Jurkat, Clone E6-1 (cell line): Measurements from ENCODE around the gene MAT1A.
"Not testable (repeated sequence)": the region's sequence is repeated elsewhere in the genome, so short reads cannot be mapped to it uniquely, and the experiment has no call there.

ENCODE experiments used
- DNase-seq: peaks from one replicate; pipeline ENCODE4 v3.0.0-alpha.2; 2011; ENCODE audit warnings: low read depth, low spot score
- H3K4me3 ChIP-seq: 2 replicates; pipeline ENCODE4 v1.5.1; 2011; ENCODE audit warnings: mild to moderate bottlenecking, low read length, control low read depth, moderate library complexity

MAT1A gene

GRCh38 chr10:80268938-80269588 is 20.4 kb downstream of the MAT1A start:
- H3K4me3 ChIP-seq, result no peak overlapping the region
- DNase-seq, result no peak

GRCh38 chr10:80268266-80268665 is 21.2 kb downstream of the MAT1A start:
- no peak for DNase-seq

GRCh38 chr10:80266513-80266863 is 23.0 kb downstream of the MAT1A start:
- no peak overlapping the region for H3K4me3 ChIP-seq
- no peak for DNase-seq

More at GRCh38 chr10:80268266-80268665, 21.2 kb downstream of the MAT1A start:
- no peak overlapping the region for H3K4me3 ChIP-seq

GRCh38 chr10:80265740-80266512 is 23.5 kb downstream of the MAT1A start:
- H3K4me3 ChIP-seq, result no peak overlapping the region
- DNase-seq, result no peak

- no peak for DNase-seq
- no peak overlapping the region for H3K4me3 ChIP-seq
These were observed 25.1 kb downstream of the MAT1A start for GRCh38 chr10:80264081-80265056.

- H3K4me3 ChIP-seq, result no peak overlapping the region
- no peak for DNase-seq
These were observed 28.0 kb downstream of the MAT1A start for GRCh38 chr10:80261316-80262030.

- peak; percentile 15 for DNase-seq
These were observed 28.9 kb downstream of the MAT1A start for GRCh38 chr10:80260295-80261243.

GRCh38 chr10:80259405-80259871 is 30.0 kb downstream of the MAT1A start:
- no peak for DNase-seq
- H3K4me3 ChIP-seq, result no peak overlapping the region

More at GRCh38 chr10:80260295-80261243, 28.9 kb downstream of the MAT1A start:
- H3K4me3 ChIP-seq, result no peak overlapping the region

GRCh38 chr10:80256798-80257197 is 32.7 kb downstream of the MAT1A start:
- DNase-seq, H3K4me3 ChIP-seq: not testable (repeated sequence)

GRCh38 chr10:80254726-80255125 is 34.7 kb downstream of the MAT1A start:
- not testable (repeated sequence) for H3K4me3 ChIP-seq, DNase-seq

- DNase-seq, H3K4me3 ChIP-seq: not testable (repeated sequence)
These were observed 35.5 kb downstream of the MAT1A start for GRCh38 chr10:80253963-80254271.

- no peak overlapping the region for H3K4me3 ChIP-seq
- no peak for DNase-seq
These were observed 36.0 kb downstream of the MAT1A start for GRCh38 chr10:80253266-80253962.

GRCh38 chr10:80252296-80252887 is 37.1 kb downstream of the MAT1A start:
- DNase-seq, result no peak
- H3K4me3 ChIP-seq, result no peak overlapping the region

- DNase-seq, H3K4me3 ChIP-seq: not testable (repeated sequence)
These were observed 37.7 kb downstream of the MAT1A start for GRCh38 chr10:80251703-80252280.

- H3K4me3 ChIP-seq, DNase-seq: not testable (repeated sequence)
These were observed 39.1 kb downstream of the MAT1A start for GRCh38 chr10:80250399-80250798.

- not testable (repeated sequence) for DNase-seq
These were observed 39.6 kb downstream of the MAT1A start for GRCh38 chr10:80249906-80250305.

GRCh38 chr10:80247611-80248010 is 41.8 kb downstream of the MAT1A start:
- DNase-seq, H3K4me3 ChIP-seq: not testable (repeated sequence)

More at GRCh38 chr10:80249906-80250305, 39.6 kb downstream of the MAT1A start:
- H3K4me3 ChIP-seq, result not testable (repeated sequence)
